HG03159 (cell line): ENCODE results near the gene NDRG2.
A peak's percentile ranks its signal among the peaks of the same experiment; 100 is the strongest.
"Not testable (repeated sequence)": the region's sequence is repeated elsewhere in the genome, so short reads cannot be mapped to it uniquely, and the experiment has no call there.

Experiments used
- ATAC-seq: cut with Tn5 transposase; IDR thresholded peaks from one replicate; pipeline ENCODE4 v1.9.1; 2021; ENCODE audit warnings: mild to moderate bottlenecking, moderate library complexity; ENCODE audit not compliant: unreplicated experiment

The NDRG2 gene

DNA sequence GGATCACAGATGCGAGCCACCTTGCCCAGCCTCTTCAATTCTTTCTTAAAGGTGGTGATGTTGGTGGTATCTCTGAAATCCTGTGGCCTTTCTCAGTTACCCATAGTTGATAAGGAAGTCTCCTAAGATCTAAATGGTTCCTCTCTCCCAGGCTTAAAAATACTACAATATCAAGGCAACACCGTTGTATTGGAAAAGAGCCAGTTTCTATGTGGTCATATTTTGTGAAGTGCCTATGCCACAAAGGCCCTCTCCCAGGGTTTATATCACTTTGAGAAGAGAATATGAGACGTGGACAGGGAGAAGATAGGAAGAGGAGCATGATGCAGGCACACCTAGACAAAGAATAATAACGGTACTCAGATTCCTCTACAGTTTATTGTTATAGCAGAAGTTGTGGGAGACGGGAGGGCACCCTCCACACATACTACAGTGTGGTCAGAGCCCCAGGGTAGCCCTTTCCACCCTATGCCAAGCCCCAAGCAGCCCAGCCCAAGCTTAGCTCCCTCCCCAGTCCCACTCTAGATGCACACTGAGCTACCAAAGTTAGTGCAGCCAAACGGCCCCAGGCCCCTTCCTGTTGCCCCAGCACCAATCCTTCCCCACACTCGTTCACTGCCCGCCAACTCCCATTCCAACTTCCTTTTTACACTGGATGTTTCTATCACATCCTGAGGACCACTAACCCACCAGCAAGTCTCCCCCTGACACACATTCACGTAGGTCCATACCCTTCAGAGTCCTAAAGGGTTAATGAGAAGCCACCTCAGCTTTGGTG, 8.3 kb downstream of the NDRG2 start:
- no peak for ATAC-seq

DNA sequence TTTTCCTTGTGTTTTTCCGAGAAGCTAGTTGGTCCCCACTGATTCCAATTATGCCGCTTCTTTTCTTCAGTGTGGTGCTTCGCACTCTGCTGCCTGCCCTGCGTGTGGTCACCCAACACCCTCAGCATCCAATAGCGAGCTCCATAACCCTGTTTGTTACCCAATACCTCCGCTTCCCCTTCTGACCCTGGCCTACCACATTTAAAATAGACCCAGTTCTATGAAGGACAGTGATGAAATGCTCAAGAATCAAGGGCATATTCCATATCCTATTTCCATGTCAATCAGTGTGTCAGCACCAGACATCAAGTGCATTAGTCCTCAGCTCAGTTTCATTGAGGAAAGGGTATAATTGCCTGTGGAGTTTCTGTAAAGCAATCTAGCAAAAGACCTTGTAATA, 9.5 kb downstream of the NDRG2 start:
- ATAC-seq = no peak

DNA sequence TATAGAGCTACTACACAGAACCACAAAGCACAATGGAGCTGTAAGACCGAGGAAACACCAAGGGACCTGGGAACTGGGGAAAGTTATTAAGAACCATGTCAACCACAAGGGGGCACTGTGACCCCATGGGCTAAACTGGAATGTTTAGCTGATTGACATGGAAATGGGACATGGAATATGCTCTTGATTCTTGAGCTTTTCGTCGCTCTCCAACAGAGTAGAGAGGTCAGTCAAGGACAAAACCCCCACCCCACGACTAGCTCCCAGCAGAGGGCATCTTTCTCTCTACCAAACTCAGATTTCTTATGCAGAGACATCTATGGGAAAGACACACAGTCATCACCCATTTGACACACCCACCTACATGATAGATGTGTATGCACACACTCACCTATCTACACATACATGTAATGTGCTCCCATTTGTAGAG, 10.1 kb downstream of the NDRG2 start:
- ATAC-seq = peak; percentile 53

DNA sequence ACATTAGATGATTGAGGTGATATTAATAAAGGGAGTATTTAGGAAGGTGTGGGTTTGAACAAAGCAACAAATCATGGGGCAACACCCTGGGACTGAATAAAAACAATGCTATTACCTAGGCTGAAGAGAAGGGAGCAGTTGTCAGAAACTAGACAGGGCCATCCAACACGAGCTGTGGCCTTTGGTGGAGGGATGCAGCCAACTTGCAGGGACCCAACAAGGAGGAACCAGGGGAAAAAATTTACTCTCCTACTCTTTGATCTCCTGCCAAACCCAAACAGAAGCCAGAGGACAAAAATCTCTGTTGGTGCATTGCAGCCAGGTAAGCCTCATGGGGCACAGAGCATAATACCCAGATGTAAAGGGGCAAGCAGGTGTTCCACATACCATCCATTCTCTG, 13.7 kb downstream of the NDRG2 start:
- ATAC-seq = no peak

DNA sequence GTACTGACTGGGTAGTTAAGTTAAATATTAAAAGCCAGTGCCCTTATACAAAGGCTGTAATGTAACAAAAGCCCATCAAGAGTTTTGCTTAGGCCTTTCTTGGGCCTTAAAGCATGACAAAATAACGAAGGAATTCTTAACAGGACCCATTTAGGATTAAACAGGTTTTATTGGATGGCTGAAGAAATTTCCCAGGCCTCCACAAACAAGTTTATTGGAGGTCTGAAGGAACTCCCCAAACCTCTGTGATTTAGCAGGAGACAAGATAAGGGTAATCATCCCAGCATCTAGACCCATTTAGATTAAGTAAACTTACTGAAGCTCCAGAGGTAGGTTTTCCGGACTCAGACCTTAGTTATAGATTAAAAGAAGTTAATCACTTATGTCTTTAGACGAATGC, 15.1 kb downstream of the NDRG2 start:
- ATAC-seq = not testable (repeated sequence)

DNA sequence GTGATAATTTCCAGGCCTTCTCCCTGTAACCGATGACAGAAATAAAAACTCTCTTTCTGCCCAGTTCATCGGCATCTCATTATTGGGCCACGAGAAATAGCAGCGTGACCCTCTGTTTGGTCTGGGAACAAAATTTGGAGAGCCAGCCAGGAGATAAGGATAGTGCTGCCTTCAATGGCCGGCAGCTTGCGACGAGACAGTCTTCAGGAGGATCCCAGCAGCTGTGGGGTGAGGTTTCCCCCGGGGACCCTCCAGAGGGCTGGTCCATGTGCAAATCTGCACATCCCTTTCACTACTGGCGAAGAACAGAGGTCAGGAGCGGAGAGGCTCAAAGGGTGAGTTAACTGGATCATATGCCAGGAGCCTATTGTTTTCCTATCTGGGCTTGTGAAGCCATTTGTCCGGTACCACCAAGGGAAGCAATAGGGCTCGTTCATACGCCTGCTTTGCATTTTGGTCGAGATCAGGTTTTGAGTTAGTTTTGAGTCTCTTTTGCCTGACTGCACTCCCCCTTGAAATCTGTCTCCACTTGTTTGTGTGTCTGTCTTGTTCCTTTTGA, 21.0 kb downstream of the NDRG2 start:
- no peak for ATAC-seq

DNA sequence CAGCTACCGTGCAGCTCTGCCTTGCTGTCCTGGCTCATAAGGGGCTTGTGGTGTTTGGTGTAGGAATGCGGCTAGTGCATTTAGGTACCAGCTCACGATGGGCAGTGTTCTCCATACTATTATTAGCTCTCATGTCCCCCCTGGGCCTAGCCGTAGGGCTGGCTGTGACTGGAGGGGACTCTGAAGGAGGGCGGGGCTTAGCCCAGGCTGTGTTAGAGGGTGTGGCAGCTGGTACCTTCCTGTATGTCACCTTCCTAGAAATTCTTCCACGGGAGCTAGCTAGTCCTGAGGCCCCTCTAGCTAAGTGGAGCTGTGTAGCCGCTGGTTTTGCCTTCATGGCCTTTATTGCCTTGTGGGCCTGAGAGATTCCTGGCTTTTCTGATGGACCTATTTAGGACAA, 23.6 kb downstream of the NDRG2 start:
- no peak for ATAC-seq

DNA sequence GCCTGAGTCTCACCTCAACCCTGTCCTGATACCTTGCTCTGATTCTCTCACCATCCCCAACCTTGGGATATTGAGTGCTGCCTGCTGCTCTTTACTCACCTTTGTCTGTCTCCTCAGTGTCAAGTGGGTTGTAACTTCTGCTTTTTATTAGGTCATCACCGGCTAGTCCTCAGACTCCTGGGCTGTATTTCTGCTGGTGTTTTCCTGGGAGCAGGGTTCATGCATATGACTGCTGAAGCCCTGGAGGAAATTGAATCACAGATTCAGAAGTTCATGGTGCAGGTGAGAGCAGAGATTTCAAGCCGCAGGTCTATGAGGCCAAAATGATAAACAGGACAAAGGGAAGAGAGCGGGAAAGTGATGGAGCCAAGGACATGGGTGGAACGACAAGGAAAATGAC, 25.3 kb downstream of the NDRG2 start:
- no peak for ATAC-seq

DNA sequence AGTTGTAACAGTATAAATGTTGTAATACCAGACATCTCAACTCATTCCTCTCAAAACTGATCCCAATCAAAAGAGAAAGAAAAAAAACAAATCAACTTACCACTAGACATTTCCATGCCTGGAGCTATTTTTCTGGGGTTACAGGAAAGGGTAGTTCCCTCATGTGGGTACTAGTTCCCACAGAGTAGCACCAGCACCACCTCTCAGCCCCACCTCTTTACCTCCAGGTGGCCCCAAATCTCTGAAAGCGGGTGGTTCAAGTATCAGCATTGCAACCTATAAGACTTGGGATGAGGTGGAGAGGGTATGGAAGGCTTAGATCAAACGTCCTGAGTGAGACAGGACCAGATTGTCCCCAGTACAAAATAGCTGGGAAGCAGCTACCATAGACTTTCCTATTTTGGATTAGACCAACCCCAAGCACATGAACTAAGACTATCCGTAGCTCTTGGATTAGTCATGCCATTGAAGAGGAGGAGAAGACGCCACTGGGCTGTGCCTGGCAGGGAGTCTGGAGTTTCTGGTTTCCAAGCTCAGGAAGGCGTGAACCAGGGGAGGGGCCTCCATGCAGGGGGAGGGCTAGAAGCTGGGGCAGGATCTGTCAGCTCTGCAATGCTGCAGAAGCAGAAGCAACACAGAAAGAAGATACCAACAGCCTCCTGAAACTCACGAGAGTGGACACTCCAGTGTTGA, 26.0 kb downstream of the NDRG2 start, which contains the start of gene SLC39A2:
Gene SLC39A2, plus strand, starts transcription at position 620 of the 693 bp plus-strand sequence. CDS start 154 bp downstream, outside the sequence.
- no peak for ATAC-seq

DNA sequence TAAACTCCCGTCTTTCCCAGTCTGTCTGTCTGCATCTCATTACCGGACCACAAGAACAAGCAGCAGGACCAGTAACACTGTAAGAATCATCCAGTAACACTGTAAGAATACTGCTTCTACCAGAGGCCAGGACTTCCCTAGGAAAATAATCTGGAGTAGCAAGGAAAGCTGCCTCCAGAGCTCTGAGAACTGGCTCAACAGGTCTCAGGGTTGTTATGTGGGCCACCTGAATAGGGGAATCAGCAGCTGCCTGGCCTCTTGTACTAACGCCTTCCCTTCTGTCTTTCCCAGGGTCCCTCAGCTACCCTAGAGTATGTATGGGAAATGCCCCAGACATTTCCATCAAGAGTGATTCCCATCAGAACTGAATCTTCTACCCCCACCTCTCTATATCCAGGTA, 26.7 kb downstream of the NDRG2 start:
- ATAC-seq = no peak

DNA sequence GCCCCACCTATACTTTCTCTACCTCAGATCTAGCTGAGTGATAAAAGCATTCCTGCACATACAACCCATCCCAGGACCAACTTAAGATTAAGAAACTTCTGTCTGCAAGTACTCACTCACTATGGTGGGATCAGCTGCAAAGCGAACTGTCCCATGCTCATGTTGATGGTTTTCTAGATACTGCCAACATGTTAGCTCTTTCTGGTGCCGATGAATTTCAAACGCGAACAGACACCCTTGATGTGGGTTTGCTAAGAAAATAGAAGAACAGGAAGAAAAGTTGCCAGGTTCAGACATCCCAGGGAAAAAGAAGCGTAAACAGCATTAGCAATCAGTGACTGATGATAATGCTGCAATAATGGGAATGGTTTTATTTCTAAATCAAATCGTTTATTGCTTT, 27.3 kb downstream of the NDRG2 start:
- no peak for ATAC-seq

DNA sequence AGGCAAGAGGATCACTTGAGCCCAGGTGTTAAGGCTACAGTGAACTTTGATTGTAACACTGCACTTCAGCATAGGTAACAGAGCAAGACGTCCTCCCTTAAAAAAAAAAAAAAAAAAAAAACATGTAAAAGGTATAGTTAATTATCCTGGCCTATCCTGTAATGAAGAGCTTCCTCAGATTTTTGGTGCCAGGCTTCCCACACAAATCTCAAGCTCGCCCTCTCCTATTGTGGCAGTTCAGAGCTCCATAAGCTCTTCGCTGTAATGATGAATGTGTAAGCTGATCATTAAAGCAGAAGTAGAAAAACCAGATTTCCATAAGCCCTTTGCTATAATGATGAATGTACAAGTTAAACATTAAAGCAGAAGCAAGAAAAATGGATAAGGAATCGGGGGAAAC, 27.7 kb downstream of the NDRG2 start:
- ATAC-seq = no peak

DNA sequence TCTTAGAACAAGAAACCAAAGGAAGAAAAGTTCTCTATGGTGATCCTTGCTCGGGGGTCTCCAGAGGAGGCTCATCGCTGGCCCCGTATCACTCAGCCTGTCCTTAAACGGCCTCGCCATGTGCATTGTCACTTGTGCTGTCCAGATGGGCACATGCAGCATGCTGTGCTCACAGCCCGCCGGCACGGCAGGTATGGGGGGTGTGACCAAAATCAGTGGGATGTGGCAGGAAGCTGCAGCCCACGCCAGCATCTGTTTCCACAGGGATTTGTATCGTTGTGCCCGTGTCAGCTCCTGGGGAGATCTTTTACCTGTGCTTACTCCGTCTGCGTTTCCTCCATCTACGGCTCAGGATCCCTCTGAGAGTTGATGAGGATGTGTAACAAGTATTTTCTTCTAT, 28.3 kb downstream of the NDRG2 start:
- no peak for ATAC-seq

DNA sequence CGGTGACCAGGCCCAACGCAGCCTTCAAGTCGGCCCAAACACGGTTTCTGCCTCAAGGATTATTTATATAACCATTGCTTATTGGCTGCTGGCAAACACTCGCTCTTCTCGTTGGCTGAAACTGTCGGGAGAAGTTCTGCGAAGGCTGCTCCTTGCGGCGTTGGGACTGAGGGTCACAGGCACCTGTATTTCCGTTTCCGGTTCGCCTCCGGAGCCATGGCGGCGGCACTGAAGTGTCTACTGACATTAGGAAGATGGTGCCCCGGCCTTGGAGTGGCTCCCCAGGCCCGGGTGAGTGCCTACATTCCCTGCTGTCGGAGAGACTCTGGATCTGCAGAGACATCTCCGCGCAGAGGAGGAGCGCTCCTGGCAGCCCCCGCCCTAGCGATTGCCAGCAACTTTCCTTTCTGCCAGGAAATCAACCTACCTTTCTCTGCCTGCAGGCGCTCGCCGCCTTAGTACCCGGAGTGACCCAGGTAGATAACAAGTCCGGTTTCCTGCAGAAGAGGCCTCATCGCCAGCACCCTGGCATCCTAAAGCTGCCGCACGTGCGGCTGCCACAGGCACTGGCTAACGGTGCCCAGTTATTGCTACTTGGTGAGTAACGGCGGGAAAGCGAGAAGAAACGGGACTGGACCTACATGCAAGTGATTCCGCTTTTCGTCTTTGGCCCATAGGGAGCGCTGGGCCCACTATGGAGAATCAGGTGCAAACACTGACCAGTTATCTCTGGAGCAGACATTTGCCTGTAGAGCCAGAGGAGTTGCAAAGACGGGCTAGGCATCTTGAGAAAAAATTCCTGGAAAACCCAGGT, 34.9 kb downstream of the NDRG2 start, which contains the start of gene METTL17:
Gene METTL17, plus strand, starts transcription at position 194 of the 814 bp plus-strand sequence. Its CDS starts 23 bp downstream, at position 217.
- ATAC-seq = peak; percentile 96

DNA sequence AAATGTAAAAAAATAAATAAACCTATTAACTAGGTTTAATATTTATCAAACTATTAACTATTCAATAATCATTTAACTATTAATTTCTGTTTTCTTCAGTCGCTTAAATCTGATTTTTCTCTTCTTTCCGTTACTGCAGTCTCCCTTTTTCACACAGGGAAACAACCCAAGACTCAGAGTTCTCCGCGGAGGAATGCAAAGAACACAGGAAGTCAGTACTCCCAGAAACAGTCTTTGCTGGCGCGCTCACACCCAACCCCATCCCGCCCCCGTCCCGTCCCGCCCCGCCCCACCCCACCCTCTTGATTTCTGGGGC, 35.4 kb downstream of the NDRG2 start:
- no peak for ATAC-seq

DNA sequence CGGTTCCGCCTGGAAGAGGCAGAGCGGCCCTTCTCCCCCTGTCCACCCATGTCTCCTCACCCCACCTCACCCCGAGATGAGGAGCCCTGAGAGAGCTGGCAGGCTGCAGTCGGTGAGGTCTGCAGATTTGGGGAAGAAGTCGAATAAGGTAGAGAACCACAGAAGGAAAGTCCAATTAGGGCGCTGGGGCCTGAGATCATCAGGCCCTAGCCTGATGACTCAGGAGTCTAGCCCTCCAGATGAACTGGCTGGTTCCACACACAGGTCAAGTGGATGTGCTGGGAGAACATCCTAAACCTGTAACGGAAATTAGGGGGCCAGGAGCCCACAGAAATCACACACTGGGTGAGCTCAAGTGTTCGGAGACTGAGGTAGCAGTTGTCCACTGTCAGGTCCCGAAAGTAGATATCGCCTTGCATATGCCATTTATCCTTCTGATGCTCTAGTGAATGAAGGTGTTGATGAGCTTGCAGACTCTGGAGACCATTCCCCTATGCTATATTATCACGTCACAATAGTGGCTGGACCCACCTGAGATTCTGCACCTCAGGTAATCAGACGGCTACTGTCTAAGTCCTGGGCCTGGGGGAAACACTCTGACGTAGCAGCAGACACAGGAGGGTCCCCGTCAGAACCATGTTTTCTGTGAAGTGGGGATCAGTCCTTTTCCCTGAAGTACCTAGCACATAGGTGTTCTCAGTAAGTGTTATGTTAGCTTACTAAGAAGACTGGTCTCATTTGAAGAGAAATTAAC, 36.0 kb downstream of the NDRG2 start:
- ATAC-seq = no peak

DNA sequence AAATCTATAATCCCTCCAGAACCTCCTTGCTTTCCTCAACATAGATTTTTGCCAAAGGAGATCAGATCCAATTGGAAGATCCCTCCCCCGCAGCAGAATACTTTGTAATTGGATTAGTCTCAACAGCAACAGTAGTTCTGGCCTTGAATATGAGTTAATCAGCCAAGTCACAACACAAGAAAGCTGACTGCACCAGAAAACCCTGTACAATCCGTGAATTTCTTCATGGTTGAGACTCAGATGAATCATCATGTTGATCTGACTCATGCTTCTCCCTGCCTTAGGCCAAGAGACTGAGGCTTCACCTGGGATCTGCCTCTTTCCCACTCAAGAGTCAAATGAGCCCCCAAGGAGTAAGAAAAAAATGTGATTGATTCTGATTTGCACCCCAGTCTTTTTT, 38.0 kb downstream of the NDRG2 start:
- no peak for ATAC-seq

DNA sequence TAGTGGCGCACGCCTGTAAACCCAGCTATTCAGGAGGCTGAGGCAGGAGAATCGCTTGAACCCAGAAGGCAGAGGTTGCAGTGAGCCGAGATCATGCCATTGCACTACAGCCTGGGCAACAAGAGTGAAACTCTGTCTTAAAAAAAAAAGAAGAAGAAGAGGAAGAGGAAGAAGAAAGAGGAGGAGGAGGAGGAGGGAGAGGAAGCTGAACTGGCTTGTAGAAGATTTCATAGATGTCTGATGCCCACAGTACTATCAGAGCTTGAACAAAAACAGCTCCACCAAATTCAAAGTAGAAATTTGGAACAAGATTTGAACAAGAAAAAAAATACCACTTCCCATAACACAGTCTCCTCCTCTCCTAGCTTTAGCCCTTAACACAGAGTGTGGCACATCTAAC, 39.2 kb downstream of the NDRG2 start:
- ATAC-seq = not testable (repeated sequence)

DNA sequence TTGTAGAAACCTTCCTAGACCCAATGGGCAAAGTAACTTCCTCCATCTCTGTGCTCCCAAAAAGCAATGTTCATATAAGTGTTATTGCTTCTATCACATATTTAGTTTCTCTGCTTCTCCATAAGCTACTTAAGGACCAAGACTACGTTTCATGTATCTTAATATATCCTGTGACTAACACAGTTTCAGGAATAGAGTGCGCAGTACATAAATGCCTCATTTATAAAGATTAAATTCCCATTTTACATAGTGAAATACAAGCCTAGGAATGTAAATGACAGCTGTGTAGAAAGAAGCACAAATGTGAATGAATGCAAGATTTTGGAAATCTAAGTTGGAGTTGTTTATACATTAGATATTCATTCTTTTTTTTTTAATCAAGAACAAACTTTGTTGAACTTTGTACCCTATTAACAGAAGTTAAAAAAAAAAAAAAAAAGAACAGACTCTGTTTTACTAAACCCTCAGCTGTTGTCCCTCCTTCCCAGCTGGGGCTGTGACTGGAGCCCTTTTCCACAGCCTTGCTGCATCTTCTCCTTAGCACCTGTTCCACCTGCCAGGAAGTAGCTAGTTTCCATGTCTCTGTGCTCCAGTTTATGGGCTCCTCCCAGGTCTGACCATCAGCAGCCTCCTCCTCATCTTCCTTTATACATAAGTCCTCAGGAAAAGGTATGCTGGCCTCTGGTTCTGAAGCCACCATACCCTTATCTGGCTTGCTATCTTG, 42.1 kb downstream of the NDRG2 start:
- no peak for ATAC-seq

DNA sequence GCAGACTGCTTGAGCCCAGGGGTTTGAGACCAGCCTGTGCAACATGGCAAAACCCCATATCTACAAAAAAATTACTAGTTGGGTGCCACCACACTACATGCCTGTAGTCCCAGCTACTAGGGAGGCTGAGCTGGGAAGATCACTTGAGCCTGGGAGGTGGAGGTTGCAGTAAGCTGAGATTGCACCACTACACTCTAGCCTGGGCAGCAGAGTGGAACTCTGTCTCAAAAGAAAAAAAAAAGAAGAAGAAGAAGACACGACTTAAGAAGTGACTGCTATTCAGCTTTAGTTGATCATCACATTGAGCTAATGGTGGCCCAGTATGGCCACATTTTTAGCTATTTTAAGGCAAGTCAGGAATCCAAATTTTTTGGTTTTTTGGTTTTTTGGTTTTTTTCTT, 44.0 kb downstream of the NDRG2 start:
- no peak for ATAC-seq
